ENCODE data around the gene UAP1.

GRCh38 chr1:162530307-162530987 lies 31.1 kb upstream of the UAP1 start:
- TF ChIP-seq CTCF (IDR thresholded peaks at IDR 0.05) (no peak), POLR2A (IDR thresholded peaks at IDR 0.05; ENCODE audit: low read depth) (no peak), POLR2AphosphoS5 (IDR thresholded peaks at IDR 0.05) (no peak)

Measured in esophagus muscularis mucosa (tissue), 3 donors.